ENCODE measurements around the gene TRMO. TPM values are rescaled to one million over a fixed set of nuclear protein-coding genes. Genes with fewer than 3 reads are reported as not detected.

Gene TRMO
- total RNA-seq, 1 experiment from 2014 or later = 10.3 TPM

DNA sequence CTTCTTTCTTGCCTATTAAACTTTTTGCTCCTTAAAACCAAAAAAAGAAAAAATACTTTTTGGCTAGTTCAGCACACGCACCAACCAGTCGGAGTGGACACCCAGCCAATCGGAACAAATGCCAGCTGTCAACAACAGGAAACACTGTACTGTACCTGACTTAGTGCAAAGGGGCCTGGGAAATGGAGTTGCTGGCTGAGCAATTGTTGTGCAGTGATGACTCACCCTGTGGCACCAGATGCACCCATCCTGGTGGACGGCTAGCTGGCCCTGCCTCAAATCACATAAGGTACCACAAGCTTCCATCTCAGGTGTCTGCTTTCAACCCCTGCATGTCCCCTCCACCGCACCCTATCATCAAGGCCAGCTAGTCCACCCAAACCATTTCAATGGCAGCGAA lies 48.4 kb downstream of the TRMO start:
- Mint-ChIP-seq H3K27ac (ENCODE audit: low read depth, unreplicated experiment) (peak overlapping the region; percentile 54), H3K9me3 (ENCODE audit: unreplicated experiment) (no peaks in the 10 kb centered on the region), H3K27me3 (ENCODE audit: insufficient read depth, unreplicated experiment) (no peaks in the 10 kb centered on the region), H3K36me3 (ENCODE audit: insufficient read depth, unreplicated experiment) (no peaks in the 10 kb centered on the region), H3K4me3 (ENCODE audit: unreplicated experiment) (no peak overlapping the region), H3K4me1 (ENCODE audit: insufficient read depth, unreplicated experiment) (peaks cover 28% of the 10 kb centered on the region)
- BruUV-seq (replicated peaks) = no TSS peak
- intact Hi-C loops (cut with micrococcal nuclease) = no loop called here
- peak; percentile 83 for DNase-seq (ENCODE audit: unreplicated experiment)
- TF ChIP-seq, protein P1, sequence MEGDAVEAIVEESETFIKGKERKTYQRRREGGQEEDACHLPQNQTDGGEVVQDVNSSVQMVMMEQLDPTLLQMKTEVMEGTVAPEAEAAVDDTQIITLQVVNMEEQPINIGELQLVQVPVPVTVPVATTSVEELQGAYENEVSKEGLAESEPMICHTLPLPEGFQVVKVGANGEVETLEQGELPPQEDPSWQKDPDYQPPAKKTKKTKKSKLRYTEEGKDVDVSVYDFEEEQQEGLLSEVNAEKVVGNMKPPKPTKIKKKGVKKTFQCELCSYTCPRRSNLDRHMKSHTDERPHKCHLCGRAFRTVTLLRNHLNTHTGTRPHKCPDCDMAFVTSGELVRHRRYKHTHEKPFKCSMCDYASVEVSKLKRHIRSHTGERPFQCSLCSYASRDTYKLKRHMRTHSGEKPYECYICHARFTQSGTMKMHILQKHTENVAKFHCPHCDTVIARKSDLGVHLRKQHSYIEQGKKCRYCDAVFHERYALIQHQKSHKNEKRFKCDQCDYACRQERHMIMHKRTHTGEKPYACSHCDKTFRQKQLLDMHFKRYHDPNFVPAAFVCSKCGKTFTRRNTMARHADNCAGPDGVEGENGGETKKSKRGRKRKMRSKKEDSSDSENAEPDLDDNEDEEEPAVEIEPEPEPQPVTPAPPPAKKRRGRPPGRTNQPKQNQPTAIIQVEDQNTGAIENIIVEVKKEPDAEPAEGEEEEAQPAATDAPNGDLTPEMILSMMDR (IDR thresholded peaks at IDR 0.05; ENCODE audit: unreplicated experiment) = no peak
- ChIA-PET POLR2A (interaction anchor here (1.3 kb wide), 1 partner anchor 10 kb away, joined by 3 read pairs; no protein-coding TSS in a partner anchor), CTCF (interaction anchor here (0.7 to 1.5 kb wide), 3 partner anchors 10 to 140 kb away, joined by 3 to 5 read pairs (median 5); no protein-coding TSS in a partner anchor)

DNA sequence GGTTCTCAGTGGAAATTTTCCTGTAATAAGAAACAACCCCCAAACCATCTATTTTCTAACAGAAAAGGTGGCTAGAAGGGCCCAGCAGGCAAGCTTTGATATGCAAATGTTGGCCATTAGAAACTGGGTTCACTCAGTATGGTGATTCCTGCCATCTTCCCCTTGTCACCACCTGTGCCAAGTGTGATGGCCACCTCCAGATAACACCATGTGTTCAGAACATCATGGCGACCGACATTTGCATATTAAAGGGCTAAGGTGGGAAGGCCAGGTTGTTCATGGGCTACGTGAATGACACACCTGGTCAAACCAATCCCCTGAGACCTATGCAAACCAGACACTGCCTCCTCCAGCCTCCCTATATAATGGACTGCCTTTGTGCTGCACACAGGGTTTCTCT lies 48.9 kb downstream of the TRMO start:
- intact Hi-C loops (cut with micrococcal nuclease) = no loop called here
- Mint-ChIP-seq H3K36me3 (ENCODE audit: insufficient read depth, unreplicated experiment) (no peaks in the 10 kb centered on the region), H3K27me3 (ENCODE audit: insufficient read depth, unreplicated experiment) (no peaks in the 10 kb centered on the region), H3K9me3 (ENCODE audit: unreplicated experiment) (no peaks in the 10 kb centered on the region), H3K4me1 (ENCODE audit: insufficient read depth, unreplicated experiment) (peaks cover 28% of the 10 kb centered on the region), H3K27ac (ENCODE audit: low read depth, unreplicated experiment) (peak overlapping the region; percentile 54), H3K4me3 (ENCODE audit: unreplicated experiment) (no peak overlapping the region)
- no peak for DNase-seq (ENCODE audit: unreplicated experiment)
- CTCF ChIA-PET = interaction anchor here (0.7 to 1.5 kb wide), 3 partner anchors 10 to 139 kb away, joined by 3 to 5 read pairs (median 5); no protein-coding TSS in a partner anchor
- no TSS peak for BruUV-seq (replicated peaks)
- TF ChIP-seq, protein P1 (IDR thresholded peaks at IDR 0.05; ENCODE audit: unreplicated experiment) = no peak
- POLR2A ChIA-PET = interaction anchor here (1.3 kb wide), 1 partner anchor 9 kb away, joined by 3 read pairs; no protein-coding TSS in a partner anchor

DNA sequence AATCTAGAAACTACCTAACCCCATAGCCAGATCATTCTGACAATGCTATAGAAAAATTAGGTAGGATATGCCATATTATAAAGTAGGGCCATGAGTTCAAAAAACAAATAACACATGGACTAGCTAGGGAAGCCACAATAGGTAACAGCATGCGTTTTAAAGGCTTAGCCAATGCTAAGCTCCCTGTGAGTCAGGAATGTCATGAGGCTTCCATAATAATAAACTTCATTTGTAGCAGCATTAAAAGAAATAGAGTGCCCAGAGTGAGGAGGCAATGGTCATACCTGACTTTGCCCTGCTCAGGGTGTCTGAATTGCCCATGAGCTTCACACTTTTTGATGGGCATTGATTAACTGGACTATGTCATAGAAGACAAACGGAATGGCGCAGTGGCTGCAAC lies 53.4 kb downstream of the TRMO start:
- no TSS peak for BruUV-seq (replicated peaks)
- intact Hi-C loops (cut with micrococcal nuclease) = no loop called here
- Mint-ChIP-seq H3K9me3 (ENCODE audit: unreplicated experiment) (peaks cover 8% of the 10 kb centered on the region), H3K27ac (ENCODE audit: low read depth, unreplicated experiment) (no peak overlapping the region), H3K4me1 (ENCODE audit: insufficient read depth, unreplicated experiment) (peaks cover 4% of the 10 kb centered on the region), H3K4me3 (ENCODE audit: unreplicated experiment) (no peak overlapping the region), H3K27me3 (ENCODE audit: insufficient read depth, unreplicated experiment) (no peaks in the 10 kb centered on the region), H3K36me3 (ENCODE audit: insufficient read depth, unreplicated experiment) (no peaks in the 10 kb centered on the region)
- ChIA-PET CTCF (no interaction called here), POLR2A (no interaction called here)
- DNase-seq (ENCODE audit: unreplicated experiment) = no peak
- TF ChIP-seq, protein P1 (IDR thresholded peaks at IDR 0.05; ENCODE audit: unreplicated experiment) = no peak

DNA sequence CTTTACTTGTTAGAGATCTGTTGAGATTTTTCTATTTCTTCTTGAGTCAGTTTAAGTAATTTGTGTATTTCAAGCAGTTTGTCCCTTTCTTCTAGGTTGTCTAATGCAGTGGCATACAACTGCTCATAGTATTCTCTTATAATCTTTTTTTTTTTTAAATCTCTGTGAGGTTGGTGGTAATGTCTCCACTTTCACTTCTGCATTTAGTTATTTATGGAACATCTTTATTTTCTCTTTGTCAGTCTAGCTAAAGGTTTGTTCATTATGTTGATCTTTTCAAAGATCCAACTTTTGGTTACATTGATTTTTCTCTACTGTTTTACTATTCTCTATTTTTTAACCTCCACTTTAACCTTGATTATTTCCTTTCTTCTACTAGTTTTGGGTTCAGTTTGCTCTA lies 55.5 kb downstream of the TRMO start:
- ChIA-PET CTCF (no interaction called here), POLR2A (no interaction called here)
- peaks cover 8% of the 10 kb centered on the region for H3K9me3 Mint-ChIP-seq (ENCODE audit: unreplicated experiment)
- no peaks in the 10 kb centered on the region for H3K36me3 Mint-ChIP-seq (ENCODE audit: insufficient read depth, unreplicated experiment)
- TF ChIP-seq, protein P1 (IDR thresholded peaks at IDR 0.05; ENCODE audit: unreplicated experiment) = no peak
- H3K27ac Mint-ChIP-seq (ENCODE audit: low read depth, unreplicated experiment) = no peak overlapping the region
- no peaks in the 10 kb centered on the region for H3K4me1 Mint-ChIP-seq (ENCODE audit: insufficient read depth, unreplicated experiment)
- DNase-seq (ENCODE audit: unreplicated experiment) = no peak
- no TSS peak for BruUV-seq (replicated peaks)
- H3K4me3 Mint-ChIP-seq (ENCODE audit: unreplicated experiment) = no peak overlapping the region
- intact Hi-C loops (cut with micrococcal nuclease) = no loop called here
- no peaks in the 10 kb centered on the region for H3K27me3 Mint-ChIP-seq (ENCODE audit: insufficient read depth, unreplicated experiment)
